Ureter (tissue), 1 donor: ENCODE results near the gene KRCC1. TPM values are rescaled to one million over a fixed set of nuclear protein-coding genes. Genes with fewer than 3 reads are reported as not detected.
A peak's percentile ranks its signal among the peaks of the same experiment; 100 is the strongest.

Experiments
- DNase-seq: peaks from one replicate; pipeline ENCODE4 v3.0.0-alpha.2; 2020; ENCODE audit warnings: low spot score
- total RNA-seq: library from RNA; stranded (reverse); gene quantifications from one replicate; pipeline ENCODE4 v1.2.4, GENCODE V29; 2023
- donor health status: DM: yes; HTN: yes; CAD: no.

The KRCC1 gene
- 22.4 TPM for total RNA-seq

DNA sequence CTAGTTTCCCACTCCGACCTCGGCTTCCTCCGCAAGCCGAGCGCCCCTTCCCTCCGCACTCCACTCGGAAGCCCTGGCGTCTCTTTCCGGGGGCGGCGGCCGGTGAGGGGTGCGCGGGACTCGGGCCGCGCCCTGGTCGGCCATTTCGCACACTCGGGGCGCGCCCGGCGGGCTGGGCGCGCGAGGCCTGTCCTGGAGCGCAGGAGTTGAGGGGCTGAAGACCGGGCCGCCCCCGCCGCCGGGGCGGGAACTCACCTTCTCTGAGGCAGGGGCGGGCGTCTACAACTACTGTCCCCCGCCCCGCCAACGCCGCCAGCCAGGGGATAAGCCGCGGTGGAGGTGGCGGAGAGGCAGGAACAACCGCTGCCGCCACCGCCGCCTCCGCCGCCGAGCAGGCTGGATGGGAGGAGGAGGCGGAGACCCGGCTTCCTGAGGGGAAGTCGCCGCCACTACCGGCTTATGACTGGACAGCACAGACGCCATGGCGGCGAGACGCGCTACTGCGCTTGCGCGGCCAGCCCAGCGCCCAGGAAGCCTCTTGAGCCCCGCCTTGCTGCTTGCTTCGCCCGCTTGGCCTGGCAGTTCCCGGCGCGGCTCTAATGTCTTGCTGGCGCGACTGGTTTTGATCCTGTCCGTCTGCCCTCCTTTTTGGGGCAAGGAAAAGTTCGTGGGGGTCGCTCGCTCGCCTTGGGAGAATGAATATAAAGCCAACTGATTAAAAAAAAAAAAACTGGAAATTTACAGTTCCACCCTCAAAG is at the start of gene KRCC1:
Gene KRCC1, minus strand, starts transcription at position 413 of the 758 bp plus-strand sequence. CDS start 27,220 bp downstream, outside the sequence.
- DNase-seq: peak; percentile 96

DNA sequence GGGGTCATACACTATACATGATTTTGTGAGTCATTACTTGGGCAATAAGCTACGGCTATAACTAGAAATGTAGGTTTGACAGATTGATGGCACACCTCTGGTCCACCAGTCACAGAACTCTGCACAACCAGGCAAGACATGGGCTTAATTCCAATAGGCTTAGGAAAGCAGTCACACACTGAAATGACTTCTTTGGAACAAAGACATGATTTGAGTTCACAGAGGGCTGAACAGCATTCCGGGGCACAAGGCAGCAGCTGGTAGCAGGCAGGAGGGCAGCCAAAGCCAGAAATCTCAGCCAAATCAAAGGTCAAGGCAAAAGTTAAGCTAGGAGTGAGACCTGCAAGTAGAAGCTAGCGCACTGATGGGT is 44.9 kb upstream of the KRCC1 start:
- DNase-seq: no peak

DNA sequence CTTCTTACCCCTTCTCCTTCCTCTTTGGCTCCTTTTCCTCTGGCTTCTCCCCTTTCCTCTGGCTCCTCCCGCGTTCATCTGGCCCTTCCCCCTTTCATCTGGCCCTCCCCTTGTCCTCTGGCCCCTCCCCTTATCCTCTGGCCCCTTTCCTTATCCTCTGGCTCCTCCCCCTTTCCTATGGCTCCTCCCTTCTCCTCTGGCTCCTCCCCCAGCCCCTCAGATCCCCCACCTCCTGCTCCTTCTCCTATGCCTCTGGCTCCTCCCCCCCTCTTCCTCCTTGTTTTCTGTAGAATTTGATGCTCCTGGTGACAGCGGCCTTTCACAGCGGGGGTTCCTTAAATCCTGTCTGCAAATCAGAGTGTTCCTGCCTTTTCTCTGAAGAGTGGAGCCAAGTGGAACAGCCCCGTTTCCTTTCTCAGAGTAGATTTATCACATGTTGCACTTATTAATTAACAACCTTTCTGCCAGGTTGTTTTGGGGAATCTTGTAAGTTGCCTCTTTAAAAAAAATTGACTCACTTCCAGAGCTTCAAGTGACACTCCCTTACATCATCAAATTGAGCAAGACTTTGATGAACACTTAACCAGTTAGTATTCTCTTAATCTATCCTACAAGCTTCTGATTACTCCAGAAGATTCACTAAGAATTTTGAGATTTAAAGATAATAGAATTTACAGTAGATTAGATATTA is 44.4 kb upstream of the KRCC1 start:
- no peak for DNase-seq

DNA sequence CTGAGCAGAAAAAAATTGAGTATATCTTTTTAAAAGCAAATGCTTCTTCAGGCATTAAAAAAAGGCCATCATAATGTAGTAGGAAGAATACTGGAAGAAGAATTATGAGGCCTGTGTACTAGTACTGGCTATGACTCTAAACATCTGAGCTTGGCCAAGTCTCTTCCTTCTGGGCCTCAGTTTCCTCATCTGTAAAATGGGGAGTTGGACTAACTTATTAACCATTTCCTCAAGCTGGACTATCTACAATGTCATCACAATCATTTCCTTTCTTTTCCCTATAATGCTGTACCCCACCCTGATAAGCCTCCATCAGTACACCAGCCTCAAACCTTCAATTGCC is 42.9 kb upstream of the KRCC1 start:
- DNase-seq: no peak

DNA sequence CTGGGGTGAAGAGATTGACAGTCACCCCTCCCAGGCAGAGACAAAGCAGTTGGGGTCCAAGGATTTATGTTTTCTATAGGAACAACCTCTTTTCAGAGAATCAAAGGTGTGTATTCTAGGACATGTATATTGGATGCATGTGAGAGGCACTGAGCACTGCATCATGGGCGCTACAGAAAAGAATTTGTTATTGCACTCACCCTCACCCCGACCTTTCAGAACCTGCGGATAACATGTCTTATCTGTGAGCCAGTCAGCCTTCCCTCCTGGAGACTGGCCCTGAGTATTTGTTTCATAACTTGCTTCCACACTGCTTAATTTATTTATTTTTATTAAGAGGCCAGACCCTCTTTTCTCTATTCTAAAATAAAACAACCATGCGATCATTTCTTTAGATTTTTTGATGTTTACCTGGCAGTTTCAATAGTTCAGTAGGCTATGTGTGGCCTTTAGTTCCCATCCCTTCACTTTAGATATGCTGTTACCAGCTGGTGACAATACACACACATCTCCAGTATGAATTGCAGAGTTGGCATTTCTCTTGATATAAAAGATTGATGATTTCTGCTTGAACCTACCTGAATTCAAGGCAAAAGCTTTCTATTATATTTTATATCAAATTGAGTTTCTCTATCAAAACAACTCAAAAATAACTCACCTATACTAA is 42.4 kb upstream of the KRCC1 start:
- no peak for DNase-seq

DNA sequence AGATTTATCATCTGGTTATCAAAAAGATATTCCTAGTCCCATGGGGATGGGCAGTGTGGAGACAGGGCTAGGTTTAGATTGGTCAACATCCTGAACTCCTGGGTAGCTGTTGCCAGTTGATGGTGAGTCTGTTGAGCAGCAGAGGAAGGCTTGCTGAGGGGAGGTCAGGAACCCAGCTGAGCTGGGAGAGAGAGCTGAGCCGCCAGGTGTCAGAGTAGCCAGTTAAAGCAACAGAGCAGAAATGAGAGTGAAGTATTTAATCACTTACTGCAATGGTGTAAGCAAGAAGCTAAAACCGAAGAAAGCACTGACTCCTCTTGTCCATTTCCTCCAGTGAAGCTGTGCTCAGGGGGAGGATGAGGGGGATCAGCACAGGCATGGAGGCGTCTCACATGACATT is 41.6 kb upstream of the KRCC1 start:
- no peak for DNase-seq

DNA sequence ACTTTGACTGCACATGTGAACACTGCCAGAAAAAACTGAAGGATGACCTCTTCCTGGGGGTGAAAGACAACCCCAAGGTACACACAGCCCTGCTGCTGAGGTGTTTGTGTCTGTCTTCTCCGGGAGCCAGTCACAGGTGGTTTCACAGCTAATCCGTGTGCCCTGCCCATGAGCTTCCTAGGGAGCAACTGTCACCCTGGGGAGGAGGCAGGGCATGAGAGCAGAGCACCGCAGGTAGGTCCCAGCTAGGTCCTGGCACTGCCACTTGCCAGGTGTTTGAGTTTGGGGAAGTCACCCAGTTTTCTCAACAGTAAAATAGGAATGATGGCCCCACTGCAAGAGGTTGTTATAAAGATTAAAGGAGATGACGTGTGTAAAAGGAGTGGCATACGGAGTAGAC is 41.1 kb upstream of the KRCC1 start:
- no peak for DNase-seq

GRCh38 chr2:88095022-88095421 is 39.4 kb upstream of the KRCC1 start:
- no peak for DNase-seq

DNA sequence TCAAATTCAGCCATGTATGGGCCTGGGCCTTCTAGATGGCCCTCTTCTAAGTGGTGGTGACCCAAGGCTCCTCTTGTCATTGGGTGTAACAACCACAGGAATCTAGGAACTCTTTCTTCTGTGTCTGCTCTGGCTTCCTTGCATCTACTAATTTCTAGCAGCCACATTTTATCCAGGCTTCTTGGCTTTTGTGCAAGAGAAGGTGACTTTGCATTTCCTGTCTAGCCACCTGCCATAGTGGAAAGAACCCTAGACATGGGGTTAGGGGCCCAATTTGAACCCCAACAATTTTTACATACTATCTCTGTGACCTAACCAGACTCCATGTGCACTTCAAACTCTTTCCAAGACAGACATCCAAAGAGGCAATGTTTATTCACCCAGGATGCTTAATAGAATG is 37.2 kb upstream of the KRCC1 start:
- DNase-seq: no peak

DNA sequence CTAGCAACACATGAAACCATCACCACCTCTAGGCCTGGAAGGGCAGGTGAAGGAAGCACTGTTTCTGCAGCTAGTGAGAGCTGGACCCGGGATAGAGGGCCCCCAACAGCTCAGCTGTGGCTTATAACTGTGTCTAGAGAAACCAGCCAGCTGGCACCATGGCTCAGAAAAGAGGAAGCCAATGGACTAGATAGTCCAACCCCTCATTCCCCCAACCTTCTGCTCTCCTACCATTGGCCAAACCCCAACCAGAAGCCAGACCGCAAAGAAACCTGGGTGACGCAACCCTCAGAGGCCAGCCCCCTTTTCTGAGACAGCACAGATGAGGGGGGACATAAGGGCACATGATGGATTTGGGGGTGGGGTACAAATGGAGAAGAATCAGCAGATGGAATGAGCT is 36.4 kb upstream of the KRCC1 start:
- DNase-seq: no peak

GRCh38 chr2:88090446-88091283 is 35.1 kb upstream of the KRCC1 start:
- DNase-seq: no peak

- no peak for DNase-seq
Measured at GRCh38 chr2:88088999-88089398, 33.4 kb upstream of the KRCC1 start.

DNA sequence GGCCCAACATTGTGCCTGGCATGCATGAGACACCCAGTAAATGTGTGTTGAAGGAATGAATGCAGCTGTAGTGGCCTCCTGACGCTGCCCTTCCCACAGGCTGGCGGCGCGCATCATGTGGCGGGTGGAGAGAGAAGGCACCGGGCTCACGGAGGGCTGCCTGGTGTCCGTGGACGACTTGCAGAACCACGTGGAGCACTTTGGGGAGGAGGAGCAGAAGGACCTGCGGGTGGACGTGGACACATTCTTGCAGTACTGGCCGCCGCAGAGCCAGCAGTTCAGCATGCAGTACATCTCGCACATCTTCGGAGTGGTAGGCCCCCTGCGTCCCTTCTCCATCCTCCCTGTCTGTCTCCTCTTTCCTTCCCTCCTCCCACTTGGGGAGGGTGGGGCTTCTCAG is 32.2 kb upstream of the KRCC1 start:
- DNase-seq: no peak

DNA sequence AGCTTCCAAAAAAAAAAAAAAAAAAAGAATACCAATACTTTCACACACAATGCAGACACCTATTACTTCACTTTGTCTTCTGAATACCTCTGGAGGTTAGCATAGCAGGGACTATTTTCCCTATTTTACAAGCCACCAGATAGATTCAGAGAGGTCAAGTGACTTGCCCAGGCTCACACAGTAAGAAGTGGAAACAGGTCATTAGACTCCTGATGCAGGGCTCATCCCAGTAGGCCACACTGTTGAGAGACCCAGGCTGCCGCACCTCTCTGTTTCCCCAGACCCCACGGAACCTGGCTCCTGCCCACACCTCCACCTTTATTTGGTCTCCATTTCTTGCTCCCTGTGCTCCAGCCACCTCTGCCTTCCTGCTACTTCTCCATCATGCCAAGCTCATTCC is 31.5 kb upstream of the KRCC1 start:
- DNase-seq: no peak

GRCh38 chr2:88086401-88086800 is 30.8 kb upstream of the KRCC1 start:
- DNase-seq: no peak

GRCh38 chr2:88085602-88086001 is 30.0 kb upstream of the KRCC1 start:
- DNase-seq: no peak

DNA sequence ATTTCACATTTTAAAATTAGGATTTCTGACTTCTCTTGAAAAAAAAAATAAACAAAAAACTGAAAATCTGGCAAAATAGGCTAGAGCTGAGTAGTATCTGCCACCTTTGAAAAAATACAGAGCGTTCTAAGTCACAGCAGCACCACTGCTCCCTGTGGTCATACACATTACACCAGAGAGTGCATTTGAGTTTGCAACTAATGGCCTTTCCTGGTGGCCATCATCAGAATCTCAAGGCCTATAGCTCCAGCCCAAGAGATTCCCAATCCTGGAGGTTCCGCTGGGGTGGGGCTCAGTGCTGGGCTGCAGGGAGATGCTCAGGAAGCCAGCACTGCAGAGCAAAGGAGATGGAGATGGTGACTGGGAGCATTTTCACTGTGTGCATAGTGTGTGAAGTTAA is 29.5 kb upstream of the KRCC1 start:
- DNase-seq: no peak

DNA sequence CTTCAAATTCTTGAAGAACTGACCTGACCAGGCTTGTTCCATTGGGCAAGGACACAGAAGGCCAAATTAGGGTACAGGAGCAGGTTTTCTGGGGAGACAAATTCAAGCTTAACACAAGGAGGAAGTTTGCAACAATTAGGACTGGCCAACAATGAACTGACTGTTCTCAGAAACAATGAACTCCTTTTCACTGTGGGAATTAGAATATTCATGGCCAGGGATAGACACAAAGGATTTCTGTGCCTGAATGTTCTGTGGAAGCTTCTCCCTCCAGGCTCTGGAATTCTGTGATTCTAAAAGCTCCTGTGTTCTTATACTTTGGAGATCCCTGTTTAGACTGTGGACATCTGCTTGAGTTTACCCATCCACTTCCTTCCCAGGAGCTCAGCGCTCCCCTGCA is 27.2 kb upstream of the KRCC1 start:
- DNase-seq: no peak

- no peak for DNase-seq
Measured at GRCh38 chr2:88081924-88082608, 26.5 kb upstream of the KRCC1 start.

- DNase-seq: no peak
Measured at GRCh38 chr2:88080545-88080944, 25.0 kb upstream of the KRCC1 start.

DNA sequence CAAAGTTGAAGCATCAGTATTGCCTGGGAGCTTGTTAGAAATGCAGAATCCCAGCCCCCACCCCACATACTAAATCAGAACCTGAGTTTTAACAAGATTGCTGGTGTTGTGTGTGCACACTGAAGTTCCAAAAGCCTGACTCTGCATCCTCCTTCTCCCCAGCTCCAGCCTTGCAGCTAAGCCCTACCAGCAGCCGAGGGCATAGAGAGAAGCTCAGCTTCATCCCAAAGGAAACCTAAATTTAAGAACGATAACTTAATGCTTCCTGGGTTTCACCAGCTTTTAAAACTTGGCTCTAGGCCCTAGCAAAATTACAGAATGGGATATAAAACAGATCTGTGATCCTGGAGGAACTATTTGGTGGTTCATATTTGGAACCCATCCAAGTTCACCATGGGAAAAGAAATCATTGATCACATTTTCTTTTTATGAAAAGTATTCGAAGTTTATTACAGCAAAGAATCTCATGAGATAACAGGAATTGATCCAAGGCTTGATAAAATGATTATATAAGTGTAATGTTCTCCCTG is 23.1 kb upstream of the KRCC1 start:
- DNase-seq: no peak
